A673 (cell line): ENCODE measurements around the gene STX8. TPM values are rescaled to one million over a fixed set of nuclear protein-coding genes. Genes with fewer than 3 reads are reported as not detected.

Experiments used
- BruUV-seq: library from RNA; stranded (reverse); fragments of 400-500 nt; replicated peaks from 2 replicates; lab custom pipeline; 2021; lab: Mats Ljungman, UMichigan
- CTCF ChIA-PET: fragments of 300-600 bp; sonication (Branson Sonifier 250); formaldehyde crosslinking; loops from one replicate; lab custom pipeline; 2022; ENCODE audit warnings: antibody characterized with exemption; lab: Charles Lee
- POLR2A ChIA-PET: fragments of 300-600 bp; sonication (Branson Sonifier 250); formaldehyde crosslinking; loops from one replicate; lab custom pipeline; 2022; ENCODE audit warnings: antibody characterized with exemption; ENCODE audit not compliant: low non-redundant PET; lab: Charles Lee
- DNase-seq: peaks from one replicate; pipeline ENCODE4 v3.0.0-alpha.2; 2015; ENCODE audit warnings: low spot score
- H3K27ac ChIP-seq: fragments of 200-600 bp; sonication (generic); 2 replicates; pipeline ENCODE4 v1.5.1; 2016; ENCODE audit warnings: mixed run types, low read depth, mild to moderate bottlenecking, mixed read lengths, antibody characterized with exemption, low read length; ENCODE audit not compliant: poor library complexity, severe bottlenecking
- H3K27me3 ChIP-seq: fragments of 200-600 bp; sonication (generic); replicated peaks from 2 replicates; pipeline ENCODE4 v1.6.1; 2017; ENCODE audit warnings: mixed run types, low read depth, mild to moderate bottlenecking, mixed read lengths, antibody characterized with exemption, low read length; ENCODE audit not compliant: insufficient read depth, poor library complexity
- H3K36me3 ChIP-seq: fragments of 200-600 bp; sonication (generic); 2 replicates; pipeline ENCODE4 v1.6.1; 2016; ENCODE audit warnings: mixed run types, mild to moderate bottlenecking, mixed read lengths, antibody characterized with exemption, low read length; ENCODE audit not compliant: insufficient read depth, poor library complexity, severe bottlenecking
- H3K4me1 ChIP-seq: fragments of 200-600 bp; sonication (generic); 2 replicates; pipeline ENCODE4 v1.6.1; 2017; ENCODE audit warnings: mixed run types, mild to moderate bottlenecking, mixed read lengths, antibody characterized with exemption, low read length; ENCODE audit not compliant: insufficient read depth, poor library complexity, severe bottlenecking
- H3K4me3 ChIP-seq: fragments of 200-600 bp; sonication (generic); 2 replicates; pipeline ENCODE4 v1.5.1; 2016; ENCODE audit warnings: low read depth, mixed run types, mild to moderate bottlenecking, mixed read lengths, low read length; ENCODE audit not compliant: poor library complexity, severe bottlenecking
- H3K9me3 ChIP-seq: fragments of 200-600 bp; sonication (generic); 2 replicates; pipeline ENCODE4 v1.6.1; 2016; ENCODE audit warnings: mixed run types, low read depth, mild to moderate bottlenecking, mixed read lengths, antibody characterized with exemption, low read length; ENCODE audit not compliant: poor library complexity, severe bottlenecking
- CTCF ChIP-seq: fragments of 300-800, 200-600 bp; sonication (generic); conservative IDR thresholded peaks from 2 replicates; pipeline ENCODE4 v1.5.1; 2017; ENCODE audit warnings: low read depth, mild to moderate bottlenecking, antibody characterized with exemption, low read length, moderate library complexity, mixed read lengths
- EZH2 ChIP-seq: fragments of 200-600 bp; sonication (generic); IDR thresholded peaks from 2 replicates; pipeline ENCODE4 v1.6.1; 2017; ENCODE audit warnings: borderline replicate concordance, low read depth, mild to moderate bottlenecking, mixed read lengths, antibody characterized with exemption, low read length; ENCODE audit not compliant: poor library complexity, severe bottlenecking
- intact Hi-C: fragments of 100-400 bp; cut with micrococcal nuclease; formaldehyde crosslinking; loops from one replicate; pipeline ENCODE4 v1.10.0; 2022; ENCODE audit not compliant: unreplicated experiment
- total RNA-seq: library from RNA; stranded (reverse); gene quantifications from 2 replicates; pipeline ENCODE4 v1.2.3, GENCODE V29; 2021

The STX8 gene
- total RNA-seq, 1 experiment from 2014 or later: 51.4 TPM

DNA sequence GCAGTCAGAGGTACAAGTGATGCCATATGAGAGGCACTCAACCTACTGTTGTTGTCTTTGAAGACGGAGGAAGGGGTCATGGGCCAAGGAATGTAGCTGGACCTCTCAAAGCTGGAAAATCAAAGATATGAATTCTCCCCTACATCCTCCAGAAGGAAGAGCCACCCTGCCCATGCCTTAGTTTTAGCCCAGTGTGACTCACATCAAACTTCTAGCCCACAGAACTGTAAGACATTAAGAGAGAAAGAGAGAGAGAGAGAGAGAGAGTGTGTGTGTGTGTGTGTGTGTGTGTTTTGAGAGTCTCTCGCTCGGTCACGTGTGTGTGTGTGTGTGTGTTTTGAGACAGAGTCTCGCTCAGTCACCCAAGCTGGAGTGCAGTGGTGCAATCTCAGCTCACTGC is 87.1 kb downstream of the STX8 start:
- CTCF ChIA-PET: no interaction called here
- no peaks in the 10 kb centered on the region for H3K9me3 ChIP-seq
- intact Hi-C loops: no loop called here
- BruUV-seq: no TSS peak
- no peaks in the 10 kb centered on the region for H3K4me1 ChIP-seq
- no peak for TF ChIP-seq CTCF
- no peak for TF ChIP-seq EZH2
- no peaks in the 10 kb centered on the region for H3K36me3 ChIP-seq
- no peak overlapping the region for H3K4me3 ChIP-seq
- POLR2A ChIA-PET: no interaction called here
- no peak for DNase-seq
- H3K27me3 ChIP-seq: no peaks in the 10 kb centered on the region
- no peak overlapping the region for H3K27ac ChIP-seq

- no peak for DNase-seq
- TF ChIP-seq EZH2 (no peak), CTCF (no peak)
- ChIA-PET CTCF (no interaction called here), POLR2A (interaction anchor here (0.6 kb wide), 1 partner anchor 140 kb away, joined by 4 read pairs; no protein-coding TSS in a partner anchor)
- intact Hi-C loops: no loop called here
- no peaks in the 10 kb centered on the region for H3K27me3 ChIP-seq
- H3K4me3 ChIP-seq: no peak overlapping the region
- no TSS peak for BruUV-seq
- H3K4me1 ChIP-seq: no peaks in the 10 kb centered on the region
- H3K36me3 ChIP-seq: no peaks in the 10 kb centered on the region
- no peaks in the 10 kb centered on the region for H3K9me3 ChIP-seq
- no peak overlapping the region for H3K27ac ChIP-seq
Measured at GRCh38 chr17:9487406-9487805, 88.2 kb downstream of the STX8 start.

GRCh38 chr17:9484789-9485188 is 90.8 kb downstream of the STX8 start:
- POLR2A ChIA-PET: no interaction called here
- CTCF ChIA-PET: no interaction called here
- TF ChIP-seq CTCF (no peak), EZH2 (no peak)

More at GRCh38 chr17:9484789-9485188, 90.8 kb downstream of the STX8 start:
- H3K4me3 ChIP-seq: no peak overlapping the region
- no TSS peak for BruUV-seq
- H3K36me3 ChIP-seq: no peaks in the 10 kb centered on the region
- H3K27ac ChIP-seq: no peak overlapping the region
- no peak for DNase-seq
- no peaks in the 10 kb centered on the region for H3K9me3 ChIP-seq
- H3K27me3 ChIP-seq: no peaks in the 10 kb centered on the region
- H3K4me1 ChIP-seq: no peaks in the 10 kb centered on the region
- intact Hi-C loops: no loop called here
